HepG2 (cell line): ENCODE data around the gene ZNF821. TPM values are rescaled to one million over a fixed set of nuclear protein-coding genes. Genes with fewer than 3 reads are reported as not detected.
A peak's percentile ranks its signal among the peaks of the same experiment; 100 is the strongest.
"Not testable (repeated sequence)": the region's sequence is repeated elsewhere in the genome, so short reads cannot be mapped to it uniquely, and the experiment has no call there.

Experiments used
- ATAC-seq: fragments of 200-7000 bp; cut with Tn5 transposase; 3 replicates; pipeline ENCODE4 v1.9.1; 2020; ENCODE audit warnings: mild to moderate bottlenecking, moderate library complexity
- BruUV-seq: library from RNA; stranded (reverse); fragments of 400-500 nt; replicated peaks from 2 replicates; lab custom pipeline; 2021; lab: Mats Ljungman, UMichigan
- CTCF ChIA-PET: fragments of 300-600 bp; formaldehyde crosslinking; extraction: SDS; loops from one replicate; lab custom pipeline; 2021; ENCODE audit warnings: low total read pairs, inconsistent platforms, low intra/inter-chr PET ratio; lab: Yijun Ruan, JAX
- POLR2A ChIA-PET: fragments of 350-600 bp; sonication (Branson Sonifier 250); formaldehyde crosslinking; loops from one replicate; lab custom pipeline; 2020; ENCODE audit warnings: antibody characterized with exemption, inconsistent platforms; lab: Yijun Ruan, JAX
- DNase-seq: peaks from one replicate; pipeline ENCODE4 v3.0.0-alpha.2; 2015; ENCODE audit warnings: low spot score
- FAIRE-seq: peaks from 3 replicates; lab custom pipeline; 2011; peaks lifted over from hg19 to GRCh38; lab: Jason Lieb, UNC
- H2AFZ ChIP-seq: one replicate; pipeline ENCODE4 v1.6.1; 2011; ENCODE audit warnings: low read length, inconsistent platforms
- H3K27ac ChIP-seq: fragments of 300-600 bp; 3 replicates; pipeline ENCODE4 v1.8.0; 2011; ENCODE audit warnings: mixed run types, mild to moderate bottlenecking, mixed read lengths, low read length, inconsistent platforms; ENCODE audit not compliant: insufficient read depth; ENCODE audit errors: extremely low read length
- H3K27me3 ChIP-seq, 2 experiments: fragments of 200-600 bp in 1 of 2; 2 replicates in 1 of 2; 3 replicates in 1 of 2; pipeline versions ENCODE4 v1.6.0 to v1.8.0; 2011; ENCODE audit warnings: low read length in 2 of 2, mild to moderate bottlenecking in 2 of 2, moderate library complexity in 2 of 2, inconsistent platforms in 1 of 2; ENCODE audit not compliant: insufficient read depth in 2 of 2, control insufficient read depth in 1 of 2
- H3K36me3 ChIP-seq, 2 experiments: fragments of 200-600 bp in 1 of 2; replicated peaks in 1 of 2; 2 replicates in 1 of 2; 3 replicates in 1 of 2; pipeline versions ENCODE4 v1.5.1 to v1.8.0; 2011; ENCODE audit warnings: low read length in 2 of 2, inconsistent platforms in 1 of 2; ENCODE audit not compliant: insufficient read depth in 2 of 2, control insufficient read depth in 1 of 2
- H3K4me1 ChIP-seq: 2 replicates; pipeline ENCODE4 v1.5.1; 2012; ENCODE audit warnings: low read length, inconsistent platforms; ENCODE audit not compliant: insufficient read depth
- H3K4me2 ChIP-seq: 2 replicates; pipeline ENCODE4 v1.6.0; 2011; ENCODE audit warnings: low read depth, low read length, inconsistent platforms
- H3K4me3 ChIP-seq, 3 experiments: fragments of 200-600 bp in 1 of 3; sonication (generic), shearing (Covaris generic) in 1 of 3; replicated peaks in 1 of 3; 2 replicates each; pipeline ENCODE4 v1.5.1; 2011 to 2016; ENCODE audit warnings: low read length in 3 of 3, inconsistent platforms in 2 of 3, low read depth in 2 of 3, mild to moderate bottlenecking in 2 of 3, control low read depth in 1 of 3, mixed read lengths in 1 of 3; ENCODE audit not compliant: insufficient read depth in 1 of 3
- H3K79me2 ChIP-seq: one replicate; pipeline ENCODE4 v1.6.1; 2011; ENCODE audit warnings: low read length, inconsistent platforms; ENCODE audit not compliant: insufficient read depth
- H3K9ac ChIP-seq: 2 replicates; pipeline ENCODE4 v1.6.0; 2011; ENCODE audit warnings: mild to moderate bottlenecking, low read depth, low read length, inconsistent platforms; ENCODE audit not compliant: insufficient read depth
- H3K9me3 ChIP-seq: 2 replicates; pipeline ENCODE4 v1.5.1; 2012; ENCODE audit warnings: mild to moderate bottlenecking, low read length
- H4K20me1 ChIP-seq: 2 replicates; pipeline ENCODE4 v1.6.0; 2011; ENCODE audit warnings: inconsistent platforms, mild to moderate bottlenecking, low read length, moderate library complexity; ENCODE audit not compliant: insufficient read depth
- E2F1 ChIP-seq: sonication (generic); formaldehyde crosslinking; IDR thresholded peaks from 2 replicates; pipeline ENCODE4 v1.5.0; 2020; ENCODE audit warnings: missing genetic modification reagents
- JUNB ChIP-seq: sonication (generic); formaldehyde crosslinking; IDR thresholded peaks from 2 replicates; pipeline ENCODE4 v1.8.0; 2022; ENCODE audit warnings: missing genetic modification reagents, mild to moderate bottlenecking, borderline replicate concordance
- LCORL ChIP-seq, 2 experiments: fragments of 450-650 bp in 1 of 2; sonication (generic) in 1 of 2; formaldehyde crosslinking in 1 of 2; IDR thresholded peaks; 2 replicates each; pipeline versions ENCODE4 v1.5.0 to v1.6.1; 2017 to 2020; ENCODE audit warnings: antibody characterized with exemption in 1 of 2, missing genetic modification reagents in 1 of 2
- NCOR1 ChIP-seq: fragments of 200-600 bp; sonication (generic); IDR thresholded peaks from 2 replicates; pipeline ENCODE4 v1.7.0; 2017; ENCODE audit warnings: antibody characterized with exemption, low read length, borderline replicate concordance
- NR1H2 ChIP-seq: sonication (generic); formaldehyde crosslinking; IDR thresholded peaks from 2 replicates; pipeline ENCODE4 v1.8.1; 2022; ENCODE audit warnings: low read depth, missing genetic modification reagents, borderline replicate concordance
- ZBTB43 ChIP-seq: sonication (generic); formaldehyde crosslinking; conservative IDR thresholded peaks from 2 replicates; pipeline ENCODE4 v1.4.0; 2020; ENCODE audit warnings: missing genetic modification reagents
- ZNF713 ChIP-seq: sonication (generic); formaldehyde crosslinking; IDR thresholded peaks from 2 replicates; pipeline ENCODE4 v1.4.0; 2020; ENCODE audit warnings: mild to moderate bottlenecking, missing genetic modification reagents
- WGBS: methylation state at CpG from one replicate; pipeline ENCODE4 v1.1.6; 2017; ENCODE audit warnings: low lambda C conversion rate; 5-methylcytosine and 5-hydroxymethylcytosine counted together
- in situ Hi-C: cut with HindIII; loops from 2 replicates; pipeline ENCODE4 v1.10.0; 2017; ENCODE audit warnings: low pct_unique_long_range_greater_than_20kb; ENCODE audit not compliant: extremely low pct_ligation_motif_present
- intact Hi-C: fragments of 100-400 bp; cut with micrococcal nuclease; formaldehyde crosslinking; loops from one replicate; pipeline ENCODE4 v1.10.0; 2022; ENCODE audit not compliant: unreplicated experiment
- polyA plus RNA-seq, 8 experiments: library from polyadenylated mRNA; depleted of rRNA in 3 of 8; stranded (reverse) in 7 of 8; unstranded in 1 of 8; fragments of >200 nt; fragmentation: Illumina TruSeq in 4 of 8; extraction: Trizol in 4 of 8; gene quantifications; 2 replicates each; pipeline versions ENCODE4 v1.2.1 to v1.2.3, GENCODE V29; 2011 to 2016; ENCODE audit warnings: low read depth in 4 of 8, missing spikeins in 1 of 8, mixed read lengths in 1 of 8; ENCODE audit not compliant: insufficient read depth in 1 of 8
- total RNA-seq, 5 experiments: library from RNA; depleted of rRNA; stranded (reverse); fragments of >200 nt; fragmentation: Illumina TruSeq; extraction: Trizol; gene quantifications; 2 replicates each; pipeline ENCODE4 v1.2.3, GENCODE V29; 2016; ENCODE audit warnings: low read depth in 1 of 5

ZNF821 gene
- total and polyA plus RNA-seq, 2 of the 13 experiments (the other 11 are each of a cell fraction or from before 2014, with no cell fraction given): 7.0 to 9.1 TPM

GRCh38 chr16:71867939-71868338, 16.0 kb downstream of the ZNF821 start:
- TF ChIP-seq E2F1 (CRISPR knock-in tag): no peak
- no peak for TF ChIP-seq ZBTB43
- TF ChIP-seq NR1H2 (CRISPR knock-in tag): no peak
- TF ChIP-seq JUNB: no peak
- TF ChIP-seq ZNF713 (CRISPR knock-in tag): no peak
- no peak for TF ChIP-seq NCOR1
- intact Hi-C loops: no loop called here
- H2AFZ ChIP-seq: no peak overlapping the region
- H4K20me1 ChIP-seq: no peaks in the 10 kb centered on the region
- no peaks in the 10 kb centered on the region for H3K4me1 ChIP-seq
- ATAC-seq: peak; percentile 66
- peaks cover 15 to 35% of the 10 kb centered on the region in 2 experiments for H3K36me3 ChIP-seq
- 100% methylated on average over 3 of the region's 3 CpGs for WGBS
- CTCF ChIA-PET: no interaction called here
- peak; percentile 21 for DNase-seq
- no peaks in the 10 kb centered on the region for H3K79me2 ChIP-seq
- BruUV-seq: no TSS peak
- no peak overlapping the region for H3K27ac ChIP-seq
- no peak overlapping the region for H3K9ac ChIP-seq
- FAIRE-seq: no peak
- in situ Hi-C loops: no loop called here
- POLR2A ChIA-PET: no interaction called here
- no peak overlapping the region for H3K4me3 ChIP-seq
- no peaks in the 10 kb centered on the region for H3K27me3 ChIP-seq
- no peak overlapping the region for H3K4me2 ChIP-seq
- H3K9me3 ChIP-seq: no peaks in the 10 kb centered on the region

DNA sequence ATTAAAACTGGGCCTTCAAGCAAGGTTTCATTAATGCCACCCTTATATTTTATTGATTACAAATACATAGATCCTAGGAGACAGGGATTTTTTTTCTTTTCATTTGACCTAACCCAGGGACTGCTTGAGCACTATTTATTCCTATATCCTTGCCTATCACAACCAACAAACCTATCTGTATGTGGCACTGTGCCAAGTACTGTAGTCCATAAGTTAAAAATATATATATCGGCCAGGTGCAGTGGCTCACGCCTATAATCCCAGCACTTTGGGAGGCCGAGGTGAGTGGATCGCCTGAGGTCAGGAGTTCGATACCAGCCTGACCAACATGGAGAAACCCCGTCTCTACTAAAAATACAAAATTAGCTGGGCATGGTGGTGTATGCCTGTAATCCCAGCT, 16.8 kb downstream of the ZNF821 start:
- FAIRE-seq; H3K4me3 ChIP-seq; intact Hi-C loops; H3K4me2 ChIP-seq; H3K27me3 ChIP-seq; H2AFZ ChIP-seq; H3K4me1 ChIP-seq; BruUV-seq; DNase-seq; H4K20me1 ChIP-seq; H3K9me3 ChIP-seq; in situ Hi-C loops; H3K79me2 ChIP-seq; POLR2A ChIA-PET; H3K9ac ChIP-seq; CTCF ChIA-PET; ATAC-seq; H3K27ac ChIP-seq; TF ChIP-seq LCORL (CRISPR knock-in tag; IDR thresholded peaks at IDR 0.05): not testable (repeated sequence)
- peaks cover 15 to 41% of the 10 kb centered on the region in 2 experiments for H3K36me3 ChIP-seq
- TF ChIP-seq LCORL (IDR thresholded peaks at IDR 0.05): peak; percentile 79; the same call in 1 of the 2 replicates
- WGBS: 97% methylated on average over 6 of the region's 6 CpGs
